Activated T-cell treated with anti-CD3 and anti-CD28 coated beads for 4 hours (primary cell): ENCODE data around the gene TMEM52.
"Not testable (repeated sequence)": the region's sequence is repeated elsewhere in the genome, so short reads cannot be mapped to it uniquely, and the experiment has no call there.

Experiments
- DNase-seq: peaks from one replicate; pipeline ENCODE4 v3.0.0-alpha.2; 2020

Gene TMEM52

GRCh38 chr1:1892763-1893120, 26.3 kb downstream of the TMEM52 start:
- DNase-seq = no peak

- no peak for DNase-seq
Measured at GRCh38 chr1:1892079-1892762, 26.9 kb downstream of the TMEM52 start.

GRCh38 chr1:1891349-1892078, 27.6 kb downstream of the TMEM52 start:
- peak; percentile 71 for DNase-seq

- DNase-seq = peak; percentile 83
Measured at GRCh38 chr1:1890506-1891348, 28.4 kb downstream of the TMEM52 start, which contains the start of gene GNB1. TSS of gene GNB1 (minus strand) at chr1:1891087. CDS start at chr1:1825453, 65,634 bp downstream.

GRCh38 chr1:1889847-1890505, 29.1 kb downstream of the TMEM52 start:
- no peak for DNase-seq

- no peak for DNase-seq
Measured at GRCh38 chr1:1889090-1889750, 29.9 kb downstream of the TMEM52 start.

GRCh38 chr1:1883890-1884289, 35.2 kb downstream of the TMEM52 start:
- DNase-seq = not testable (repeated sequence)

GRCh38 chr1:1883092-1883873, 35.8 kb downstream of the TMEM52 start:
- DNase-seq = no peak

- no peak for DNase-seq
Measured at GRCh38 chr1:1881727-1882126, 37.4 kb downstream of the TMEM52 start.

GRCh38 chr1:1880617-1881312, 38.3 kb downstream of the TMEM52 start:
- DNase-seq = no peak

GRCh38 chr1:1879942-1880341, 39.1 kb downstream of the TMEM52 start:
- DNase-seq = no peak

GRCh38 chr1:1877865-1878436, 41.1 kb downstream of the TMEM52 start:
- DNase-seq = no peak

GRCh38 chr1:1876335-1876930, 42.6 kb downstream of the TMEM52 start:
- no peak for DNase-seq

GRCh38 chr1:1875932-1876331, 43.1 kb downstream of the TMEM52 start:
- DNase-seq = no peak

GRCh38 chr1:1874901-1875300, 44.2 kb downstream of the TMEM52 start:
- no peak for DNase-seq

GRCh38 chr1:1873186-1873585, 45.9 kb downstream of the TMEM52 start:
- no peak for DNase-seq

GRCh38 chr1:1872329-1872994, 46.6 kb downstream of the TMEM52 start:
- no peak for DNase-seq

- no peak for DNase-seq
Measured at GRCh38 chr1:1869469-1869868, 49.6 kb downstream of the TMEM52 start.
